GM23338 (cell line): ENCODE data around the gene MSRB1. TPM values are rescaled to one million over a fixed set of nuclear protein-coding genes. Genes with fewer than 3 reads are reported as not detected.
A peak's percentile ranks its signal among the peaks of the same experiment; 100 is the strongest.
"Not testable (repeated sequence)": the region's sequence is repeated elsewhere in the genome, so short reads cannot be mapped to it uniquely, and the experiment has no call there.

Experiments used
- ATAC-seq: fragments of 200-7000 bp; cut with Tn5 transposase; 3 replicates; pipeline ENCODE4 v1.9.1; 2020
- DNase-seq: peaks from one replicate; pipeline ENCODE4 v3.0.0-alpha.2; 2015; ENCODE audit warnings: low spot score
- H2AFZ ChIP-seq: fragments of 200-600 bp; sonication (generic); 2 replicates; pipeline ENCODE4 v1.8.0; 2016; ENCODE audit warnings: antibody characterized with exemption, mild to moderate bottlenecking, moderate library complexity
- H3F3A ChIP-seq: fragments of 200-600 bp; sonication (generic); replicated peaks from 2 replicates; pipeline ENCODE4 v1.8.0; 2017; ENCODE audit warnings: antibody characterized with exemption, mixed run types, low read depth
- H3K27ac ChIP-seq: fragments of 200-600 bp; sonication (generic); 2 replicates; pipeline ENCODE4 v1.6.1; 2016; ENCODE audit warnings: low read depth
- H3K27me3 ChIP-seq: fragments of 200-600 bp; sonication (generic); 2 replicates; pipeline ENCODE4 v1.8.0; 2016; ENCODE audit warnings: mild to moderate bottlenecking, mixed run types, moderate library complexity; ENCODE audit not compliant: insufficient read depth
- H3K36me3 ChIP-seq: fragments of 200-600 bp; sonication (generic); 2 replicates; pipeline ENCODE4 v1.8.0; 2016; ENCODE audit warnings: mild to moderate bottlenecking; ENCODE audit not compliant: insufficient read depth
- H3K4me1 ChIP-seq: fragments of 200-600 bp; sonication (generic); 2 replicates; pipeline ENCODE4 v1.8.0; 2016; ENCODE audit warnings: mild to moderate bottlenecking, moderate library complexity; ENCODE audit not compliant: insufficient read depth
- H3K4me2 ChIP-seq: fragments of 200-600 bp; sonication (generic); 2 replicates; pipeline ENCODE4 v1.7.1; 2017; ENCODE audit warnings: mixed run types
- H3K4me3 ChIP-seq: fragments of 200-600 bp; sonication (generic); 2 replicates; pipeline ENCODE4 v1.6.1; 2016; ENCODE audit warnings: mixed run types
- H3K79me2 ChIP-seq: fragments of 200-600 bp; sonication (generic); replicated peaks from 2 replicates; pipeline ENCODE4 v1.8.0; 2017; ENCODE audit warnings: mild to moderate bottlenecking; ENCODE audit not compliant: insufficient read depth
- H3K9me2 ChIP-seq: fragments of 200-600 bp; sonication (generic); 2 replicates; pipeline ENCODE4 v1.8.0; 2017; ENCODE audit not compliant: insufficient read depth
- H4K20me1 ChIP-seq: fragments of 200-600 bp; sonication (generic); replicated peaks from 2 replicates; pipeline ENCODE4 v1.8.0; 2017; ENCODE audit warnings: mild to moderate bottlenecking; ENCODE audit not compliant: insufficient read depth
- H3K27ac Mint-ChIP-seq: 2 replicates; pipeline ENCODE4 v1.8.0; 2020; ENCODE audit warnings: inconsistent platforms, mild to moderate bottlenecking, moderate library complexity, mixed read lengths
- H3K27me3 Mint-ChIP-seq: 3 replicates; pipeline ENCODE4 v1.8.0; 2022; ENCODE audit warnings: low read depth, mild to moderate bottlenecking, moderate library complexity, mixed read lengths, inconsistent platforms; ENCODE audit not compliant: insufficient read depth, poor library complexity
- H3K36me3 Mint-ChIP-seq: 3 replicates; pipeline ENCODE4 v1.8.0; 2021; ENCODE audit warnings: low read depth, mild to moderate bottlenecking, inconsistent platforms, moderate library complexity, mixed read lengths
- H3K4me1 Mint-ChIP-seq: 3 replicates; pipeline ENCODE4 v1.8.0; 2020; ENCODE audit warnings: mild to moderate bottlenecking, inconsistent platforms, mixed read lengths
- H3K4me3 Mint-ChIP-seq: 3 replicates; pipeline ENCODE4 v1.8.0; 2021; ENCODE audit warnings: moderate library complexity, mild to moderate bottlenecking, inconsistent platforms, mixed read lengths
- H3K9me3 Mint-ChIP-seq: 3 replicates; pipeline ENCODE4 v1.8.0; 2020; ENCODE audit warnings: moderate library complexity, mild to moderate bottlenecking, inconsistent platforms, mixed read lengths
- CREB1 ChIP-seq: fragments of 250-450 bp; sonication (Bioruptor Pico); IDR thresholded peaks from 2 replicates; pipeline ENCODE4 v1.5.0; 2020; ENCODE audit warnings: low read depth, mild to moderate bottlenecking, moderate library complexity
- EZH2phosphoT487 ChIP-seq: fragments of 200-600 bp; sonication (generic); IDR thresholded peaks from one replicate; pipeline ENCODE4 v1.8.1; 2018; ENCODE audit warnings: antibody characterized with exemption; ENCODE audit not compliant: unreplicated experiment
- JUNB ChIP-seq: IDR thresholded peaks from one replicate; pipeline ENCODE4 v1.6.1; 2016; ENCODE audit warnings: antibody characterized with exemption; ENCODE audit not compliant: unreplicated experiment
- NANOG ChIP-seq: IDR thresholded peaks from 2 replicates; pipeline ENCODE4 v1.6.1; 2016; ENCODE audit warnings: antibody characterized with exemption, borderline replicate concordance
- polyA plus RNA-seq: library from polyadenylated mRNA; unstranded; fragments of >200 nt; fragmentation: Nextera tagmentation; extraction: Ambion mirVana; gene quantifications from 2 replicates; pipeline ENCODE4 v1.2.1, GENCODE V29; 2016
- total RNA-seq: library from RNA; depleted of rRNA; stranded (reverse); fragments of >200 nt; shearing (Covaris generic); gene quantifications from 2 replicates; pipeline ENCODE4 v1.2.3, GENCODE V29; 2014
- TF ChIP-seq, protein P1 (sequence below), 2 experiments: fragments of 200-600 bp in 1 of 2; sonication (generic) in 1 of 2; conservative IDR thresholded peaks; 2 replicates each; pipeline versions ENCODE4 v1.5.1 to v1.6.1; 2016 to 2017; ENCODE audit warnings: antibody characterized with exemption in 2 of 2, low read depth in 2 of 2, mild to moderate bottlenecking in 2 of 2, moderate library complexity in 1 of 2

MSRB1 gene
- total and polyA plus RNA-seq, 2 experiments from 2014 or later = 30.4 to 31.3 TPM

DNA sequence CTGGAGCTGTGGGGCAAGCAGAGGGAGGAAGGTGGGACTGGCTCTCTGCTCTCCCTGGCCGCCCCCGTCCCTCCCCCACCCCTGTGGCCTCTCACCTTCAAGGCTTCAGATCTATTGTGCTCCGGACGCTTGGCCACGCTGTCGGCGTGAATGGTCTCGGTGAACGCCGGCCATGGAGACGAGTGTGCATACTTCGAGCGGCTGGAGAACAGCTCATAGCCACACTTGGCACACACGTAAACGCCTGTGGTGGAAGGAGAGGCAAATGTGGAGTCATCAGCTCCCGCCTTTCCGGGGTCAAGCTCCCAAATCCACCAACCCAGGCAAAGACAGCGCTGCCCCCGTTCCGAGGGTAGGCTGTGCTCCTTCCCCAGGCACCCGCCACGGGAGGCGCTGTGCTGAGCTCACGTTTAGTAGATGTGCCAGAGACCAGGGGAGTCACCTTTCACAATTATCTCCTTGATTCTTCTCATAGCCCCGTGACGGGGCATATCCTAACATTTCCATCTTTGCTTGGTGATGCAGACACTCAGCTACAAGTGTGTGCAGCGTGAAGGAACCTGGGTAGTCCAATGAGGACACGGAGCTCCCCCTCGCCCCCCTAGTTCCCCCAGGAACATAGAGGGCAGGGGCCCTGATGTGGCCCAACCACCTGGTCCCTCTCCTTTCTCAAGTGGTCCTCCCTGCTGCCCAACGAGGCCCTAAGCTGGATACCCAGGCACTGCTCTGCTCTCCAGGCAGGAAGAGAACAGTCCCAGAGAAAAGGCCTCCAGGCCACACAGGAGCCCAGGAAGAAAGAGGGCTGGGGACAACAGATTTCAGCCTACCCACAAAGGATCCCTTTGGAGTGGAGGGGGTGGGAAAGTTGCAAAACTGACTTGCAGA lies 1.6 kb downstream of the MSRB1 start:
- Histone ChIP-seq H3K9me2 (no peaks in the 10 kb centered on the region), H3K4me1 (peaks cover 15% of the 10 kb centered on the region; the same call in 1 of the 2 replicates), H3K27ac (no peak overlapping the region), H4K20me1 (no peaks in the 10 kb centered on the region; the same call in 1 of the 2 replicates), H3K4me2 (peak overlapping the region; percentile 93), H3K36me3 (no peaks in the 10 kb centered on the region), H3K4me3 (no peak overlapping the region), H3K27me3 (no peaks in the 10 kb centered on the region), H3F3A (0 out of 2 replicates have a peak, but pooled peaks cover 10% of the 10 kb centered on the region), H3K79me2 (no peaks in the 10 kb centered on the region), H2AFZ (no peak overlapping the region)
- Mint-ChIP-seq H3K4me3 (peak overlapping the region; percentile 85), H3K36me3 (peaks cover 16% of the 10 kb centered on the region), H3K4me1 (peaks cover 20% of the 10 kb centered on the region), H3K9me3 (no peaks in the 10 kb centered on the region), H3K27me3 (peaks cover 11% of the 10 kb centered on the region), H3K27ac (no peak overlapping the region)
- peak; percentile 78 for DNase-seq
- ATAC-seq = peak; percentile 61
- TF ChIP-seq CREB1 (0 out of 2 replicates have a peak, but pooled peaks have one; percentile 18), EZH2phosphoT487 (no peak), JUNB (no peak), NANOG (no peak)
- TF ChIP-seq, protein P1, sequence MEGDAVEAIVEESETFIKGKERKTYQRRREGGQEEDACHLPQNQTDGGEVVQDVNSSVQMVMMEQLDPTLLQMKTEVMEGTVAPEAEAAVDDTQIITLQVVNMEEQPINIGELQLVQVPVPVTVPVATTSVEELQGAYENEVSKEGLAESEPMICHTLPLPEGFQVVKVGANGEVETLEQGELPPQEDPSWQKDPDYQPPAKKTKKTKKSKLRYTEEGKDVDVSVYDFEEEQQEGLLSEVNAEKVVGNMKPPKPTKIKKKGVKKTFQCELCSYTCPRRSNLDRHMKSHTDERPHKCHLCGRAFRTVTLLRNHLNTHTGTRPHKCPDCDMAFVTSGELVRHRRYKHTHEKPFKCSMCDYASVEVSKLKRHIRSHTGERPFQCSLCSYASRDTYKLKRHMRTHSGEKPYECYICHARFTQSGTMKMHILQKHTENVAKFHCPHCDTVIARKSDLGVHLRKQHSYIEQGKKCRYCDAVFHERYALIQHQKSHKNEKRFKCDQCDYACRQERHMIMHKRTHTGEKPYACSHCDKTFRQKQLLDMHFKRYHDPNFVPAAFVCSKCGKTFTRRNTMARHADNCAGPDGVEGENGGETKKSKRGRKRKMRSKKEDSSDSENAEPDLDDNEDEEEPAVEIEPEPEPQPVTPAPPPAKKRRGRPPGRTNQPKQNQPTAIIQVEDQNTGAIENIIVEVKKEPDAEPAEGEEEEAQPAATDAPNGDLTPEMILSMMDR (conservative IDR thresholded peaks at IDR 0.05; ENCODE audit: low read depth in 2 of 2) = peak; percentile 53 to 68

DNA sequence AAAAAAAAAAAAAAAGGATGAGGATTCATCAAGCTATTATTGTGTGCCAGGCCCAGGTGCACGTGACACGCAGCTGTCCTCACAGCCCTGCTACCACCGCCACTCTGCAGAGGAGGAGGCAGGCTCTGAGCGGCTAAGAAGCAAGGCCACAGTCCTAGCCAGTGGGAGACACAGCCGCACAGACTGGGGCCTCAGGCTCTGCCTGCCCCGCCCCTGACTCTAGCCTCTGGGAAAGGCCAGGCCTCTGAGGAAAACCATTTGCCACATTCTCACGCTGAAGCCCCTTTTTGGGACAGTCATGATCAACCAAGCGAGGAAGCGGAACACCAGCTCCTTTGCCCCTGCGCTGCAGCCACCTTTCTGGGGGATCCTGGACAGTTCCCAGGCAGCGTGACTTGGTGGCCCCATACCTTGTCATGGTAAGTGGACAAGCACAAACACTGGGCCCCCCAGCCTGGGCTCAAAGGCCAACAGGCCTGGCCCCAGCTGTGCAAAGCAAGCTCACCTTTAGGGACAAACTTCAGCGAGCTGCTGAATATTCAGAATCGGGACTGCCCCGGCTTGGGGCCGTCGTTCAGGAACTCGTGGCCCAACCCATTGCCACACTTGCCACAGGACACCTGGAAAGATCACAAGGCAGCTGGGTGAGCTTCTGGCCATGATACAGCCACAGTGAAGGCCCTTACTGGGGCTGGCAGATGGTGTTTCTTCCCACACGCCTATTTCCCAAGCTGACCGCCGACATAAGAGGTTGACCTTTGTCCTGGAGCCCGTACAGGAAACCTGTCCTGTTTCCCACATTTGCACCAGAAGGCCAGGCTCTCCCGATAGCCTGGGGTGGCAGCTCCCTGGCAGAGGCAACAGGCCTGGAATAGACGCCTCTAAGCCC lies 2.5 kb downstream of the MSRB1 start:
- Histone ChIP-seq H4K20me1 (no peaks in the 10 kb centered on the region; the same call in 1 of the 2 replicates), H3K4me1 (peaks cover 15% of the 10 kb centered on the region; the same call in 1 of the 2 replicates), H3K4me3 (no peak overlapping the region), H3K79me2 (no peaks in the 10 kb centered on the region), H2AFZ (no peak overlapping the region), H3F3A (0 out of 2 replicates have a peak, but pooled peaks cover 10% of the 10 kb centered on the region), H3K4me2 (no peak overlapping the region), H3K36me3 (no peaks in the 10 kb centered on the region), H3K9me2 (no peaks in the 10 kb centered on the region), H3K27me3 (no peaks in the 10 kb centered on the region), H3K27ac (no peak overlapping the region)
- Mint-ChIP-seq H3K4me3 (no peak overlapping the region), H3K27me3 (peaks cover 11% of the 10 kb centered on the region), H3K4me1 (peaks cover 20% of the 10 kb centered on the region), H3K36me3 (peaks cover 16% of the 10 kb centered on the region), H3K9me3 (no peaks in the 10 kb centered on the region), H3K27ac (no peak overlapping the region)
- ATAC-seq = no peak
- TF ChIP-seq JUNB = no peak
- TF ChIP-seq NANOG = no peak
- no peak for DNase-seq

- not testable (repeated sequence) for ATAC-seq, H3K4me2 ChIP-seq, H3K27me3 ChIP-seq, H3K27me3 Mint-ChIP-seq, H2AFZ ChIP-seq, H3K4me3 ChIP-seq, H3K4me3 Mint-ChIP-seq, H3K36me3 ChIP-seq, DNase-seq, H3K79me2 ChIP-seq, H3K9me3 Mint-ChIP-seq, H4K20me1 ChIP-seq, H3K9me2 ChIP-seq, H3K27ac Mint-ChIP-seq, H3K27ac ChIP-seq
- peaks cover 16% of the 10 kb centered on the region for H3K36me3 Mint-ChIP-seq
- H3K4me1 ChIP-seq = peaks cover 15% of the 10 kb centered on the region; the same call in 1 of the 2 replicates
- peaks cover 20% of the 10 kb centered on the region for H3K4me1 Mint-ChIP-seq
- 0 out of 2 replicates have a peak, but pooled peaks cover 10% of the 10 kb centered on the region for H3F3A ChIP-seq
These were observed 3.2 kb downstream of the MSRB1 start for GRCh38 chr16:1939833-1940232.
